ENCODE results near the gene GALNT3. TPM values are rescaled to one million over a fixed set of nuclear protein-coding genes. Genes with fewer than 3 reads are reported as not detected.

Gene GALNT3
- total and polyA plus RNA-seq, 2 donors (not counting 1 experiment from before 2014, with no cell fraction given) = 0.32 to 0.66 TPM

DNA sequence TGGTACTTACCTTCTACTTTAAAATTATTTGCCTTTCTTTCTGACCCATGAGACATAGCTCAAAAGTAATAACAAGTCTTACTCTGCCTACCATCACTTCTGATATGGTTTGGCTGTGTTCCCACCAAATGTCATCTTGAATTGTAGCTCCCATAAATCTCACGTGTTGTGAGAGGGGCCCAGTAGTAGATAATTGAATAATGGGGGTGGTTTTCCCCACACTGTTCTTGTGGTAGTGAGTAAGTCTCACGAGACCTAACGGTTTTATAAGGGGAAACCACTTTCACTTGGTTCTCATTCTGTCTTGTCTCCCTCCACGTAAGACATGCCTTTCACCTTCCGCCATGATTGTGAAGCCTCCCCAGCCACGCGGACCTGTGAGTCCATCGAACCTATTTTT, 47.5 kb downstream of the GALNT3 start:
- Histone ChIP-seq H2AFZ (ENCODE audit: low read length) (no peak overlapping the region), H3K9ac (ENCODE audit: insufficient read depth, low read length) (no peak overlapping the region), H3K27ac (ENCODE audit: insufficient read depth, low read length) (no peak overlapping the region), H4K20me1 (ENCODE audit: control insufficient read depth, extremely low read depth, insufficient read depth, low read length) (no peaks in the 10 kb centered on the region), H3K4me1 (ENCODE audit: control insufficient read depth, extremely low read depth, insufficient read depth, low read length) (no peaks in the 10 kb centered on the region), H3K4me2 (ENCODE audit: extremely low read depth, insufficient read depth, low read length) (no peak overlapping the region), H3K9me3 (ENCODE audit: control insufficient read depth, insufficient read depth, low read depth, low read length) (no peaks in the 10 kb centered on the region), H3K4me3 (replicated peaks in 1 of 4; ENCODE audit: control extremely low read depth in 1 of 4, insufficient read depth in 1 of 4, low read depth in 3 of 4, low read length in 4 of 4) (no peak overlapping the region), H3K36me3 (ENCODE audit: control insufficient read depth, insufficient read depth, low read length) (no peaks in the 10 kb centered on the region), H3K79me2 (ENCODE audit: control insufficient read depth, insufficient read depth, low read length) (no peaks in the 10 kb centered on the region), H3K27me3 (ENCODE audit: control insufficient read depth, insufficient read depth, low read length) (no peaks in the 10 kb centered on the region)
- peak in 1 of 2 donors; percentile 15 for DNase-seq (ENCODE audit: low read depth in 2 of 2)
- no peak for TF ChIP-seq EZH2 (IDR thresholded peaks at IDR 0.05; ENCODE audit: low read length, missing control alignments)
- TF ChIP-seq, protein P1, sequence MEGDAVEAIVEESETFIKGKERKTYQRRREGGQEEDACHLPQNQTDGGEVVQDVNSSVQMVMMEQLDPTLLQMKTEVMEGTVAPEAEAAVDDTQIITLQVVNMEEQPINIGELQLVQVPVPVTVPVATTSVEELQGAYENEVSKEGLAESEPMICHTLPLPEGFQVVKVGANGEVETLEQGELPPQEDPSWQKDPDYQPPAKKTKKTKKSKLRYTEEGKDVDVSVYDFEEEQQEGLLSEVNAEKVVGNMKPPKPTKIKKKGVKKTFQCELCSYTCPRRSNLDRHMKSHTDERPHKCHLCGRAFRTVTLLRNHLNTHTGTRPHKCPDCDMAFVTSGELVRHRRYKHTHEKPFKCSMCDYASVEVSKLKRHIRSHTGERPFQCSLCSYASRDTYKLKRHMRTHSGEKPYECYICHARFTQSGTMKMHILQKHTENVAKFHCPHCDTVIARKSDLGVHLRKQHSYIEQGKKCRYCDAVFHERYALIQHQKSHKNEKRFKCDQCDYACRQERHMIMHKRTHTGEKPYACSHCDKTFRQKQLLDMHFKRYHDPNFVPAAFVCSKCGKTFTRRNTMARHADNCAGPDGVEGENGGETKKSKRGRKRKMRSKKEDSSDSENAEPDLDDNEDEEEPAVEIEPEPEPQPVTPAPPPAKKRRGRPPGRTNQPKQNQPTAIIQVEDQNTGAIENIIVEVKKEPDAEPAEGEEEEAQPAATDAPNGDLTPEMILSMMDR (conservative IDR thresholded peaks at IDR 0.05 in 1 of 2, IDR thresholded peaks at IDR 0.05 in 1 of 2; ENCODE audit: low read depth in 1 of 2, low read length in 2 of 2) = no peak

DNA sequence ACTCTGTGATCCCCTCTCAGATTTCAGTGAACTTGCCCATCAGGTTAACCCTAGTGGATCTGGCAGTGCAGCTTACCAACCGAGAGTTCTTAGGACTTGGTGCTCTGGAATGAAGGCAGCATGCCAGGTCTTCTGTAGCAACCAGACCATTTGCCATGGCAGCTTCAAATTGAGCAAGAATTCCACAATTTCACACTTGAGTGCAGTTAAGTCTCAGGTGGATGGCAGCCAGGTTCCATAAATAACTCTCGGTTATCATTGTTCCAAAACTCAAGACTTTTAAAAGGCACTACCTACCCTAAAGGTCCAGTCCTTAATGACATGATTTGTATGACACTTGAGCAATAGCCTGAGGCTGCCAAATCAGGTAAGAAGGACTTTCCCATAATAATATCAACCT, 48.1 kb downstream of the GALNT3 start:
- Histone ChIP-seq H3K36me3 (ENCODE audit: control insufficient read depth, insufficient read depth, low read length) (no peaks in the 10 kb centered on the region), H2AFZ (ENCODE audit: low read length) (no peak overlapping the region), H3K27me3 (ENCODE audit: control insufficient read depth, insufficient read depth, low read length) (no peaks in the 10 kb centered on the region), H3K79me2 (ENCODE audit: control insufficient read depth, insufficient read depth, low read length) (no peaks in the 10 kb centered on the region), H3K4me1 (ENCODE audit: control insufficient read depth, extremely low read depth, insufficient read depth, low read length) (no peaks in the 10 kb centered on the region), H3K4me2 (ENCODE audit: extremely low read depth, insufficient read depth, low read length) (no peak overlapping the region), H3K9me3 (ENCODE audit: control insufficient read depth, insufficient read depth, low read depth, low read length) (no peaks in the 10 kb centered on the region), H3K27ac (ENCODE audit: insufficient read depth, low read length) (no peak overlapping the region), H3K4me3 (replicated peaks in 1 of 4; ENCODE audit: control extremely low read depth in 1 of 4, insufficient read depth in 1 of 4, low read depth in 3 of 4, low read length in 4 of 4) (no peak overlapping the region), H4K20me1 (ENCODE audit: control insufficient read depth, extremely low read depth, insufficient read depth, low read length) (no peaks in the 10 kb centered on the region), H3K9ac (ENCODE audit: insufficient read depth, low read length) (no peak overlapping the region)
- peak; percentile 4 to 83 for DNase-seq (ENCODE audit: low read depth in 2 of 2)
- TF ChIP-seq, protein P1 (conservative IDR thresholded peaks at IDR 0.05 in 1 of 2, IDR thresholded peaks at IDR 0.05 in 1 of 2; ENCODE audit: low read depth in 1 of 2, low read length in 2 of 2) = no peak
- TF ChIP-seq EZH2 (IDR thresholded peaks at IDR 0.05; ENCODE audit: low read length, missing control alignments) = no peak

DNA sequence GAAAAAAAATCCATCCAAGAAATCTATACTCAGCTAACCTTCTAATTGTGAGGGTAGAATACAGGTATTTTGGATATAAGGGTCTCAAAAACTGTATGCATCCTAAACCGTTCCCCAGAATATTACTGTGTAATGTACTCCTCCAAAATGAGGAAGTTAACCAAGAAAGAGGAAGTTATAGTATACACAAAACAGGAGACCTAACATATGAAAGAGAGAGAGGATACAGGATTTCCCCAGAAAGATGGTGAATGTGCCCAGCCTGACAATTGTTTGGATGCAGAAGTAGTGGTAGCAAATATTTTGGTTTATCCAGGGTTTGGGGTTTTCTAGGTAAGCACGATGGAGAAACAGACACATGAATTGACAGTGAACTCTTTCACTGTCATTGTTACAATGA, 50.6 kb downstream of the GALNT3 start:
- Histone ChIP-seq H4K20me1 (ENCODE audit: control insufficient read depth, extremely low read depth, insufficient read depth, low read length) (no peaks in the 10 kb centered on the region), H3K27me3 (ENCODE audit: control insufficient read depth, insufficient read depth, low read length) (no peaks in the 10 kb centered on the region), H3K79me2 (ENCODE audit: control insufficient read depth, insufficient read depth, low read length) (no peaks in the 10 kb centered on the region), H2AFZ (ENCODE audit: low read length) (no peak overlapping the region), H3K9ac (ENCODE audit: insufficient read depth, low read length) (no peak overlapping the region), H3K27ac (ENCODE audit: insufficient read depth, low read length) (no peak overlapping the region), H3K36me3 (ENCODE audit: control insufficient read depth, insufficient read depth, low read length) (no peaks in the 10 kb centered on the region), H3K4me2 (ENCODE audit: extremely low read depth, insufficient read depth, low read length) (no peak overlapping the region), H3K4me3 (replicated peaks in 1 of 4; ENCODE audit: control extremely low read depth in 1 of 4, insufficient read depth in 1 of 4, low read depth in 3 of 4, low read length in 4 of 4) (no peak overlapping the region), H3K4me1 (ENCODE audit: control insufficient read depth, extremely low read depth, insufficient read depth, low read length) (no peaks in the 10 kb centered on the region), H3K9me3 (ENCODE audit: control insufficient read depth, insufficient read depth, low read depth, low read length) (no peaks in the 10 kb centered on the region)
- DNase-seq (ENCODE audit: low read depth in 2 of 2) = no peak
- TF ChIP-seq EZH2 (IDR thresholded peaks at IDR 0.05; ENCODE audit: low read length, missing control alignments) = no peak
- TF ChIP-seq, protein P1 (conservative IDR thresholded peaks at IDR 0.05 in 1 of 2, IDR thresholded peaks at IDR 0.05 in 1 of 2; ENCODE audit: low read depth in 1 of 2, low read length in 2 of 2) = no peak
